Fibroblast of lung (primary cell): ENCODE measurements around the gene EFCAB12. TPM values are rescaled to one million over a fixed set of nuclear protein-coding genes. Genes with fewer than 3 reads are reported as not detected.
"Not testable (repeated sequence)": the region's sequence is repeated elsewhere in the genome, so short reads cannot be mapped to it uniquely, and the experiment has no call there.

Experiments
- DNase-seq, 2 donors: peaks; one replicate each; pipeline versions ENCODE4 v3.0.0 to v3.0.0-alpha.2; 2010; ENCODE audit warnings: low read depth in 2 of 2
- H2AFZ ChIP-seq: 2 replicates; pipeline ENCODE4 v1.5.1; 2012; ENCODE audit warnings: low read length, control low read depth, inconsistent platforms
- H3K27ac ChIP-seq: 2 replicates; pipeline ENCODE4 v1.5.1; 2011; ENCODE audit warnings: low read length, control low read depth; ENCODE audit not compliant: insufficient read depth
- H3K27me3 ChIP-seq: 2 replicates; pipeline ENCODE4 v1.5.1; 2011; ENCODE audit warnings: mild to moderate bottlenecking, low read length; ENCODE audit not compliant: control insufficient read depth, insufficient read depth
- H3K36me3 ChIP-seq: 2 replicates; pipeline ENCODE4 v1.5.1; 2011; ENCODE audit warnings: low read length; ENCODE audit not compliant: control insufficient read depth, insufficient read depth
- H3K4me1 ChIP-seq: 2 replicates; pipeline ENCODE4 v1.5.1; 2011; ENCODE audit warnings: low read length; ENCODE audit not compliant: control insufficient read depth, insufficient read depth; ENCODE audit errors: extremely low read depth
- H3K4me2 ChIP-seq: 2 replicates; pipeline ENCODE4 v1.5.1; 2011; ENCODE audit warnings: low read length, control low read depth; ENCODE audit not compliant: insufficient read depth; ENCODE audit errors: extremely low read depth
- H3K4me3 ChIP-seq, 4 experiments: fragments of 200-600 bp in 1 of 4; sonication (generic) in 1 of 4; replicated peaks in 1 of 4; 2 replicates each; pipeline ENCODE4 v1.5.1; 2011 to 2016; ENCODE audit warnings: low read length in 4 of 4, low read depth in 3 of 4, mild to moderate bottlenecking in 3 of 4, control low read depth in 2 of 4, inconsistent platforms in 1 of 4, mixed read lengths in 1 of 4; ENCODE audit not compliant: insufficient read depth in 1 of 4; ENCODE audit errors: control extremely low read depth in 1 of 4
- H3K79me2 ChIP-seq: 2 replicates; pipeline ENCODE4 v1.5.1; 2012; ENCODE audit warnings: mild to moderate bottlenecking, low read length, inconsistent platforms; ENCODE audit not compliant: control insufficient read depth, insufficient read depth
- H3K9ac ChIP-seq: 2 replicates; pipeline ENCODE4 v1.5.1; 2011; ENCODE audit warnings: mild to moderate bottlenecking, low read length, control low read depth; ENCODE audit not compliant: insufficient read depth
- H3K9me3 ChIP-seq: 2 replicates; pipeline ENCODE4 v1.5.1; 2012; ENCODE audit warnings: low read depth, low read length; ENCODE audit not compliant: control insufficient read depth, insufficient read depth
- H4K20me1 ChIP-seq: 2 replicates; pipeline ENCODE4 v1.5.1; 2011; ENCODE audit warnings: low read length; ENCODE audit not compliant: control insufficient read depth, insufficient read depth; ENCODE audit errors: extremely low read depth
- CTCF ChIP-seq, 2 donors: IDR thresholded peaks in 1 of 2; conservative IDR thresholded peaks in 1 of 2; 1 replicate in 1 of 2; 2 replicates in 1 of 2; pipeline ENCODE4 v1.5.1; 2011 to 2012; ENCODE audit warnings: low read length in 2 of 2, control low read depth in 1 of 2, inconsistent platforms in 1 of 2, low read depth in 1 of 2, mild to moderate bottlenecking in 1 of 2
- EZH2 ChIP-seq: IDR thresholded peaks from 2 replicates; pipeline ENCODE4 v1.5.1; 2012; ENCODE audit warnings: low read length, control low read depth, mild to moderate bottlenecking; ENCODE audit errors: missing control alignments
- polyA plus RNA-seq, 2 donors: library from polyadenylated mRNA; depleted of rRNA in 1 of 2; stranded (reverse) in 1 of 2; unstranded in 1 of 2; fragments of >200 nt; gene quantifications; 2 replicates each; pipeline ENCODE4 v1.2.1, GENCODE V29; 2011 to 2012; ENCODE audit warnings: missing spikeins in 1 of 2
- total RNA-seq: library from RNA; depleted of rRNA; stranded (reverse); fragments of >200 nt; gene quantifications from 2 replicates; pipeline ENCODE4 v1.2.1, GENCODE V29; 2014

The EFCAB12 gene
- total and polyA plus RNA-seq, 2 donors (not counting 1 experiment from before 2014, with no cell fraction given), result 0.17 TPM; not detected in 1

- Histone ChIP-seq H3K4me3 (peak overlapping the region in 1 of 4 experiments; percentile 11), H2AFZ (no peak overlapping the region), H3K27ac (peak overlapping the region; percentile 85), H3K9me3 (no peaks in the 10 kb centered on the region), H3K27me3 (no peaks in the 10 kb centered on the region), H3K79me2 (no peaks in the 10 kb centered on the region), H3K4me1 (peaks cover 17% of the 10 kb centered on the region), H3K4me2 (peak overlapping the region; percentile 60), H3K36me3 (no peaks in the 10 kb centered on the region), H3K9ac (peak overlapping the region; percentile 17), H4K20me1 (no peaks in the 10 kb centered on the region)
- TF ChIP-seq CTCF (conservative IDR thresholded peaks at IDR 0.05 in 1 of 2, IDR thresholded peaks at IDR 0.05 in 1 of 2; ENCODE audit: low read depth in 1 of 2, low read length in 2 of 2), result no peak
- TF ChIP-seq EZH2, result no peak
- peak; percentile 96 to 97 for DNase-seq
Observed at GRCh38 chr3:129413687-129414506, 14.5 kb downstream of the EFCAB12 start.

GRCh38 chr3:129413238-129413637 is 15.2 kb downstream of the EFCAB12 start:
- Histone ChIP-seq H3K4me1 (peaks cover 17% of the 10 kb centered on the region), H3K27ac (peak overlapping the region; percentile 85), H3K4me2 (peak overlapping the region; percentile 52)
- not testable (repeated sequence) for H3K9ac ChIP-seq, DNase-seq, H3K9me3 ChIP-seq, H3K79me2 ChIP-seq, H3K4me3 ChIP-seq, H3K36me3 ChIP-seq, H2AFZ ChIP-seq, H3K27me3 ChIP-seq, H4K20me1 ChIP-seq

- Histone ChIP-seq H3K27ac (peak overlapping the region; percentile 85), H4K20me1 (no peaks in the 10 kb centered on the region), H3K4me1 (peaks cover 17% of the 10 kb centered on the region), H3K9ac (no peak overlapping the region), H3K36me3 (no peaks in the 10 kb centered on the region), H3K9me3 (no peaks in the 10 kb centered on the region), H2AFZ (no peak overlapping the region), H3K4me3 (no peak overlapping the region), H3K27me3 (no peaks in the 10 kb centered on the region), H3K4me2 (peak overlapping the region; percentile 60), H3K79me2 (no peaks in the 10 kb centered on the region)
- no peak for TF ChIP-seq EZH2
- TF ChIP-seq CTCF (conservative IDR thresholded peaks at IDR 0.05 in 1 of 2, IDR thresholded peaks at IDR 0.05 in 1 of 2; ENCODE audit: low read depth in 1 of 2, low read length in 2 of 2), result no peak
- DNase-seq, result peak; percentile 58 to 71
Observed at GRCh38 chr3:129412542-129413198, 15.8 kb downstream of the EFCAB12 start.
